ENCODE measurements around the gene SMARCD2. TPM values are rescaled to one million over a fixed set of nuclear protein-coding genes. Genes with fewer than 3 reads are reported as not detected.

The SMARCD2 gene
- total RNA-seq, 1 experiment from 2014 or later, result 156 TPM

DNA sequence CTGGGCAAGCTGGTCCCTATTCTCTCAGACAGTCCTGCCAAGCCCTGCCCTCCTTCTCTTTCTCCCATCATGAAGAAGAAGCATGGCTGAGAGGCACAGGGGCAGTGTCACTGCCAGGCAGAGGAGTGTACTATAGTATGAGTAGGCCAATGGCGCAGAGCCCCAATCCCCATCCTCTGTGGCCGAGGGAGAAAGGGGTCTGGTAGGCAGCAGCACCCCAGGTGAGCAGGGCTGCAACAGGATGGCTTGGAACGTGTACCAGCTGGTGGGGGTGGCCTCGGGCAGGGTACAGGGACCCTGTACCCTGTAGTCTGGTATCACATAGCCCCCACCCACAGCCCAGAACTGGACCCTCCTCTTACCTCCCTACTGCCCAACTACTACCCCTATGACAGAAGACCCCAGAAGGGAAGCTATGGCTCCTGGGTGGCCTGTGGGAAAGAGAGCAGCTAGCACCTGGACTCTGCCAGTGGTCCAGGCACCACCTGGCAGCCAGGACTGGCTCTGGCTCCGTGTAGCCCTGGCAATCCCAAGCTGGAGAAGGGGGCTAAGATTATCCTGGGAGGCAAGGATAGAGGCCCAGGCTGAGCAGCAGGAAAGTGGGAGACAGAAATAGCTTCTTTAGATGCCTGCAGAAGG is 4.4 kb downstream of the SMARCD2 start:
- Histone ChIP-seq H3K27me3 (no peaks in the 10 kb centered on the region), H3K4me3 (no peak overlapping the region), H3K36me3 (peaks cover 53% of the 10 kb centered on the region), H3K9me3 (no peaks in the 10 kb centered on the region)
- no peak for DNase-seq

DNA sequence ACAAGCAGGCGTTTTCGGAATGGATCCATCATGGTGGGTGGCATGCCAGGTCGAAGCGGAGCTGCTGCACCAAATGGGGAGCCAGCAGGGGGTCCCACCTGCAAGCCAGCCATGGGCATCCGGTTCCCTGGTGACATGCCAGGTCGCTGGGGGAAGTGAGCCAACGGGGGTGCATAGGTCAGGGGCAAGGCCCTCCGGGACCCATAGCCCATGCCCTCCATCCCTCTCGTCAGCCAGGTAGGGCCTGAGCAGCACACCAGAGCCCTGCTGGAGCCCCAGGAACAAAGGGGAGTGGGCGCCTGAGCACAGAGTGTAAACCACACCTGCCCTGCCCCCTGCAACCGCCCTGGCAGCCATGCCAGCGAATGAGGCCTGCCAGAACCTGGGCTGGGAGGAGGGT is 5.0 kb downstream of the SMARCD2 start:
- DNase-seq, result no peak
- peaks cover 59% of the 10 kb centered on the region for H3K36me3 ChIP-seq
- H3K9me3 ChIP-seq, result no peaks in the 10 kb centered on the region
- no peak overlapping the region for H3K4me3 ChIP-seq
- H3K27me3 ChIP-seq, result no peaks in the 10 kb centered on the region

DNA sequence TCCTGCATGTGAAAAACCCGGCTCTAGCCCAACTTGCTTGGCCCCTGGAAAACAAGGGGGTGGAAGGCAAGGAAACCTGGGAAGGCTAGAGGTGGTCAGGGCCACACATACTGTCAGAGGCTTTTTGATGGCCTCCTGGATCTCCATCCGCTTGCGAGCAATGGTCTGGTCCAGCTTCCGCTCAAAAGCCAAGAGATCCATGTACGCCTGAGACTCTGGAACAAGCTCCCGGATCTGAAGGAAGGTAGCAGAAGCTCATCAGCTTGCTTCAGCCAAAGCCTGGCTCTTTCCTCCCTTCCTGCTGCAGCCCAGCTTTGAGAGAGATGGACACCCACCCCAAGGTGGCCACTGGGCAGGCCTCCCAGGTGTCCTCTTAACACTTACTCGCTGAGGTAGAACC is 5.7 kb downstream of the SMARCD2 start:
- H3K36me3 ChIP-seq, result peaks cover 66% of the 10 kb centered on the region

DNA sequence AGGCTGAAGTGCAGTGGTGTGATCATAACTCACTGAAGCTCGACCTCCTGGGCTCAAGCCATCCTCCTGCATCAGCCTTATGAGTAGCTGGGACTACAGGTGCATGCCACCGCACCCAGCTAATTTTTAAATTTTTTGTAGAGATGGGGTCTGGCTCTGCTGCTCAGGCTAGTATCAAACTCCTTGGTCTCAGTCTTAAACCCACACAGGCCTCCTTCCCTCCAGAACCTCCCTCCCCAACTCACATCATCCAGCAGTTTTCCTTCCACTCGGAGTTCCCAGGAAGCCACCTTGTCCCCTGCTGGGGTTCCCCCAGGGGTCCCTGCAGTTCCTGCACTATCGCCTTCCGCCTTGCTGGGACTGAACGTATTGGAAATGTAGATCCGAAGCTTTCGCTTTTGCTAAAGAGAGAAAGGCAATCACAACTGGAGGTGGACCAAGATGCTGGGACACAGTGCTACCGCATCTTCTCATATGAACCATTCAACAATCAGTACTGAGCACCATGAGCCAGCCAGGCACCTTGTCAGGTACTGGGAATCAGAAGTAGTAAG is 7.2 kb downstream of the SMARCD2 start:
- DNase-seq, result no peak
- Histone ChIP-seq H3K27me3 (no peaks in the 10 kb centered on the region), H3K4me3 (no peak overlapping the region), H3K9me3 (no peaks in the 10 kb centered on the region), H3K36me3 (peaks cover 72% of the 10 kb centered on the region)

More for the DNA sequence above, 5.7 kb downstream of the SMARCD2 start:
- H3K27me3 ChIP-seq, result no peaks in the 10 kb centered on the region
- DNase-seq, result no peak
- H3K4me3 ChIP-seq, result no peak overlapping the region
- no peaks in the 10 kb centered on the region for H3K9me3 ChIP-seq

DNA sequence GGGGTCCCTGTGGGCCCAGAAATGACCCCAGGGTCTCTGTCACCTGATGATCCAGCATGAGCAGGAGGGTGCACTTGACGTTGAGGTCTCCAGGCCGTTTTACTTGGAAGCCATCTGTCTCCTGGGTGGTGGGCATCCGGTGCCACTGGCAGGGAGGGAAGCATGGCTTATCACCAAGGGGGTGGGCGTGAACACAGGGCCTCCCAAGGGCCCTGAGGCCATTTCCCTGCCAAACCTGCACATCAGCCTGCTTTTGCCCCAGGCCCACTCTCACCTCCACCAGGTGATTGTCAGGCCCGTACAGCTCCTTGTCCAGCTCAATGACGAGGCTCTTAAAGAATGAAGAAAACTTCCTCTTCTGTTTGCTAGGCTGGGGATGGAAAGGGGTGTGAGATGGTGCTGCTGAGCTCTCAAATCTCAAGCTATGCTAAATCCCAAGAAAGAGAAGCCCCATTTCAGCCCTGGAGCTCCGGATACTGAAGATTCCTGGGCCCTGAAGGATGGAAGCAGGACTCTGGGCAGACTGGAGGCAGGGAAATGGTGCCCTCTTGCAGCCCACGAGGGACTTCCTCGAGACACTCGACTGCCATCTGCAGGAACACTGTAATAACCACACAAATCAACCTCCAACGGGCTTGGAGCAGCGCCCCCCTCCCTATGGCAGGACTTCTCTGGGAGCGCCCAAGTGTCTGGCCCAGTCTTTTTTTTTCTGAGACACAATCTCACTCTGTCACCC is 7.9 kb downstream of the SMARCD2 start:
- H3K36me3 ChIP-seq, result peaks cover 77% of the 10 kb centered on the region
- no peaks in the 10 kb centered on the region for H3K27me3 ChIP-seq

DNA sequence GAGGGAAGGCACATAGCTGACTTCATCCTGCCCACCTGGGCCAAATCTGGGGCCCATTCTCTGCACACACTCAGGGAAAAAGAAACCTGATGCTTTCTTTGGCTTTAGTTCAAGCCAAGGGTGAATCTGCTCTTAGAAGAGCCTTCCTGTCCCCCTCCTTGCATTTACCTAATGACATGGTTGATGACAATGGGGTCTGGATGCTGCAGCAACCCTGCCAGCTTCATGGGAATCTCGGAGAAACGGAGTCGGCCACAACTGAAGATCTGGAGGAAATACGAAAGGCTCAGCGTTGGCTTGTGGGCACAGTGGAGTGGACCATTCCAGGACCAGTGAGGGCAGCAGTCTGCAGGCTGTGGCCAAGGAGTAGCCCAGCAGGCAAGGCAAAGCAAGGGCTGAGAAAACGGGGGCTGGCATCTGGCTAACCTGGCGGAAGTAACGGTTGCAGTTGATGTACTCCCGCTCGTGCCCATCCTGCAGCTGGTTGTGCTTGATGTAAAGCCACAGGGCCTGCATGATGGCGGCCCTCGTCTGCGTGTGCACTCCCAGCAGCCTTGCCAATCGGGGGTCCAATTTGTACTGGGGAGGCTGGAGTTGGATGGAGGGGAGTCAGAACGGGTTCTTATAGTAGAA is 8.6 kb downstream of the SMARCD2 start:
- Histone ChIP-seq H3K4me3 (no peak overlapping the region), H3K36me3 (peaks cover 83% of the 10 kb centered on the region), H3K27me3 (no peaks in the 10 kb centered on the region), H3K9me3 (no peaks in the 10 kb centered on the region)
- DNase-seq, result no peak

More for the DNA sequence above, 7.9 kb downstream of the SMARCD2 start:
- no peak overlapping the region for H3K4me3 ChIP-seq
- peak; percentile 75 for DNase-seq
- no peaks in the 10 kb centered on the region for H3K9me3 ChIP-seq

DNA sequence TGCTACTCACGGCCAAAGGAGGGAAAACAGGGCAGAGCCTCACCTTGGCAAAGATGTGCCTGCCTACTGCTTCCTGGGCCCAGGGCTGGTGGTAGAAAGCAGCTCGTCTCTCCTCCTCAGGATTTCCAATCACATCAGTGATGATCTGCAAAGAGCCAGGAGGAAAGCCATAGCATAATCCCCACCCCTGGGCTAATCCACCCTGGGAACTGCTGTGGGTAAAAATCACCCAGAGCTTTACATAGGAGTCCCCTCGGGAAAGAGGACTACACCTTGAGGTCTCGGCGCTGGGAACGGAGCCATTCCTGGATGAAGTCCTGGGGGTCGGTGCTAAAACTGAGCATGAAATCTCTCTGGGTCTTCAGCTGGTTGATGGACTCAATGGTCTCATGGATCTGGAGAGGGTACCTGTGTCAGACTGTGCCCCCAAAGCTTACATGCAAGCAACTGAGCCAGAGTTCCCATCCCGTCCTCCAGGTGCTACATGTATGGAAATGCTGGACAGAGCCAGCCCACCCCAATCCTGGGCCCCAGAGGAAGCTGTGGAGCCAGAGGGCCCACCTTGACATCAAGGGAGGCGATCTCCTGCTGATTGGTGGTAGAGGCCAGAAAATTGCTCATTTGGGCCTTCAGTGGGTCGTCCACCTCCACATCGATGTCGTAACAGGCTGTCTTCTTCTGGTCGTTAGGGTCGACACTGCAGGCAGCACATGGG is 9.3 kb downstream of the SMARCD2 start:
- no peaks in the 10 kb centered on the region for H3K9me3 ChIP-seq
- no peak overlapping the region for H3K4me3 ChIP-seq
- peaks cover 88% of the 10 kb centered on the region for H3K36me3 ChIP-seq
- no peaks in the 10 kb centered on the region for H3K27me3 ChIP-seq
- DNase-seq, result no peak

DNA sequence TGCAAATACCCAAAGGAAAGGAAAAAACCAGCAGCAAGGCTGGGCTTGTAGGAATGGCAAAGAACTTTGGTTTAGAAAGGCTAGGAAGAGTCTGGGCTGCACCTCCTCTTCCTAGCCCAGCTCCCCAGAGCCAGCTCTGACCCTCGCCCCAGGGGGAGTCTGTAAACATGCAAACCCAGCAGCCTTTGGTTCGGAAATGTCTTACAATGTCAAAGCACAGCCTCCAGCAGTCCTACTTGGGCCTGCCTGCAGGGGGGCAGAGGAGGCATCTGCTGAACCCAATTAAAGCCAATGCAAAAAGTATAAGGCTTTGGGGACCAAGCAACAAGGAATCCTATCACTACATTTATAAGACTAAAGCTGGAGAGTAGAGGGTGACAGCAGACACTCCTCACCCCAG is 10.0 kb downstream of the SMARCD2 start:
- peaks cover 94% of the 10 kb centered on the region for H3K36me3 ChIP-seq

DNA sequence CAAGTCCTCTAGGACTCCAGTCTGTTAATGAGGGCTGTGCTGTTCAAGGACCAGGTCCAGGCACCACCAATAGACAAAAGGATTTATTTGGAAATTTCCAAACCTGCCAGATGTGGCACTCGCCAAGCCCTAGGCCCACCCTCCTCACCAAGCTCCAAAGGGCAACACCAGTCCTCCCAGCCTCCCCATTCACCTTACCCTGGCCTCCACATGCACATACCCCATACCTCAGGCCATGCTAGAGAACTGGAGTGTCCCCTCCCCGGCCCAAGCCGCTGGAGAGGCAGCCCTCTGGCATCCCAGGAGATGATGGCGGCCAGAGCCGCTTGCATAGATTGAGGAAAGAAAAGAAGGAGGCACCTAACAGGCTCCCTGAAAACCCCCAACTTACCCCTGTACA is 10.5 kb downstream of the SMARCD2 start:
- H3K4me3 ChIP-seq, result no peak overlapping the region
- DNase-seq, result no peak
- H3K9me3 ChIP-seq, result no peaks in the 10 kb centered on the region
- H3K27me3 ChIP-seq, result no peaks in the 10 kb centered on the region
- H3K36me3 ChIP-seq, result peaks cover 90% of the 10 kb centered on the region

More for the DNA sequence above, 10.0 kb downstream of the SMARCD2 start:
- DNase-seq, result no peak
- no peak overlapping the region for H3K4me3 ChIP-seq
- no peaks in the 10 kb centered on the region for H3K9me3 ChIP-seq
- H3K27me3 ChIP-seq, result no peaks in the 10 kb centered on the region

DNA sequence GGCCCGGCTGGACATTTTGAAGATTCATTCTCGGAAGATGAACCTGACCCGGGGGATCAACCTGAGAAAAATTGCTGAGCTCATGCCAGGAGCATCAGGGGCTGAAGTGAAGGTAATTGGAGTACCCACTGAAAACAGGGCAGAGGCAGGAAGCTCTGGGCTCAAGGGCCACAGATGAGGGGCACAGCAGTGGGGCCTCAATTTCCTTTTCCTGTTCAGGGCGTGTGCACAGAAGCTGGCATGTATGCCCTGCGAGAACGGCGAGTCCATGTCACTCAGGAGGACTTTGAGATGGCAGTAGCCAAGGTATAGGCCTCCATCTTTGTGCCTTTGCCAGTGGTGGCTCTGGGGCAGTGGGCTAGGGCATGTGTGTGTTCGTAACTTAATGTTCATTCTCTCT is 11.0 kb downstream of the SMARCD2 start:
- no peak for DNase-seq
- Histone ChIP-seq H3K4me3 (no peak overlapping the region), H3K36me3 (peaks cover 85% of the 10 kb centered on the region), H3K9me3 (no peaks in the 10 kb centered on the region), H3K27me3 (no peaks in the 10 kb centered on the region)

DNA sequence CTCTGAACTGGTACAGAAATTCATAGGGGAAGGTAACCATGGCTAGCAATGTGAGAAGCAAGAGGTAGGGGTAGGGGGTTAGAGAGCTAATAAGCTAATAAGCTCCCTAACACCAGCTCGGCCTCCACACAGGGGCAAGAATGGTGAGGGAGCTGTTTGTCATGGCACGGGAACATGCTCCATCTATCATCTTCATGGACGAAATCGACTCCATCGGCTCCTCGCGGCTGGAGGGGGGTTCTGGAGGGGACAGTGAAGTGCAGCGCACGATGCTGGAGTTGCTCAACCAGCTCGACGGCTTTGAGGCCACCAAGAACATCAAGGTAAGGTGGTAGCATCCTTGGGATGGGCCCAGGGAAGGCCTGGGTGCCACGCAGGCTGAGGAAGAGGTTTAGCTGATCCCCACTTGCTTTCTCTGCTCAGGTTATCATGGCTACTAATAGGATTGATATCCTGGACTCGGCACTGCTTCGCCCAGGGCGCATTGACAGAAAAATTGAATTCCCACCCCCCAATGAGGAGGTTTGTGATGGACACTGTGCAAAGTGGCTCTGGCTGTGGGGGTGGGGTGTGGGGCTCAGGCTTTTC is 11.5 kb downstream of the SMARCD2 start:
- H3K36me3 ChIP-seq, result peaks cover 86% of the 10 kb centered on the region
- no peak for DNase-seq
- H3K4me3 ChIP-seq, result no peak overlapping the region
- no peaks in the 10 kb centered on the region for H3K9me3 ChIP-seq
- no peaks in the 10 kb centered on the region for H3K27me3 ChIP-seq

DNA sequence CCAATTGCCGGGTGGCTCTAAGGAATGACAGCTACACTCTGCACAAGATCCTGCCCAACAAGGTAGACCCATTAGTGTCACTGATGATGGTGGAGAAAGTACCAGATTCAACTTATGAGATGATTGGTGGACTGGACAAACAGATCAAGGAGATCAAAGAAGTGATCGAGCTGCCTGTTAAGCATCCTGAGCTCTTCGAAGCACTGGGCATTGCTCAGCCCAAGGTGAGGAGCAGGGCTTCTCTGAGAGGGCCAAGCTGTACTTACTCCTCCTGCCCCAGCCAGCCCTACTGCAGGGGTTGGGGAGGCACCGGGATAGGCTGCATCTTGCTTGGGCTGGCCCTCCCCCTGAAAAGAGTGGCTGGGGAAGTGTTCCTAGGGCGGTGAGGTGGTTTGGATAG is 12.2 kb downstream of the SMARCD2 start:
- no peaks in the 10 kb centered on the region for H3K9me3 ChIP-seq
- peaks cover 86% of the 10 kb centered on the region for H3K36me3 ChIP-seq
- no peaks in the 10 kb centered on the region for H3K27me3 ChIP-seq
- DNase-seq, result no peak
- no peak overlapping the region for H3K4me3 ChIP-seq

DNA sequence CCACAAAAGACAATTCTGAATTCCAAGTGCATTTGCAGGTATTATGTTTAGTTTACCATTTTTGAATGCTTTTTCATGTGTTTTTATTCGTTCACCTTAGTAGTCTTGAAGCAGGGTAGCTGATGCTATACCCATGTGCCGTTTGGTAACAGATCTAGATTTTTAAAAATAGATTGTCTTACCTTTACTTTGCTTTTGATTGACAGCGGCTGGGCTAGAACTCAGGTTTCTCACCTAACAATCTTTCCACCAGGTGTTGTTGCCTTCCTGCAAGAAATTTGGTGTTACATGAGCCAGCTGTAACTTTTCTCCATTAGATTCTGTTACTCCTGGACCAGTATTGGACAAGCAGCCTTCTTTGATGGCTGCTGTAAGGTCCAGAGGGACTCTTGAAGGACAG is 13.5 kb downstream of the SMARCD2 start:
- no peak for DNase-seq
- Histone ChIP-seq H3K4me3 (peak overlapping the region; percentile 92), H3K36me3 (peaks cover 87% of the 10 kb centered on the region), H3K9me3 (no peaks in the 10 kb centered on the region), H3K27me3 (no peaks in the 10 kb centered on the region)

DNA sequence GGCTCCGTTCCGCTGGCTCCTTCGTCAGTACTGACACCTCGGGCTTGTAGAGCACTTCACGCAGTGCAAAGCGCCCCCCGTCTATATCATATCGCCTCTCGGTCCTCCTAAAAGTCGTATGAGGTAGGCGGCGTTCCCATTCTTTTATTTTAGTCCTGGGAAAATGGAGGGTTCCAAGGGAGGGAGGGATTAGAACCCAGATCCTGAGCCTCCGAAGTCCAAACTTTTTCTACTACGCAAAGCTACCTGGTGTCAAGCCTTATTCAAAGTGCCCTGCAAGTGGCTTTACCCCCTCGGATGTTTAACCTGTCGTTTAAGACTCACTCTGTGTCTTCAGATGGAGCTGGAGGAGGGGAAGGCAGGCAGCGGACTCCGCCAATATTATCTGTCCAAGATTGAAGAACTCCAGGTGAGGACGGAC is 14.7 kb downstream of the SMARCD2 start:
- H3K36me3 ChIP-seq, result peaks cover 87% of the 10 kb centered on the region
- H3K27me3 ChIP-seq, result no peaks in the 10 kb centered on the region

DNA sequence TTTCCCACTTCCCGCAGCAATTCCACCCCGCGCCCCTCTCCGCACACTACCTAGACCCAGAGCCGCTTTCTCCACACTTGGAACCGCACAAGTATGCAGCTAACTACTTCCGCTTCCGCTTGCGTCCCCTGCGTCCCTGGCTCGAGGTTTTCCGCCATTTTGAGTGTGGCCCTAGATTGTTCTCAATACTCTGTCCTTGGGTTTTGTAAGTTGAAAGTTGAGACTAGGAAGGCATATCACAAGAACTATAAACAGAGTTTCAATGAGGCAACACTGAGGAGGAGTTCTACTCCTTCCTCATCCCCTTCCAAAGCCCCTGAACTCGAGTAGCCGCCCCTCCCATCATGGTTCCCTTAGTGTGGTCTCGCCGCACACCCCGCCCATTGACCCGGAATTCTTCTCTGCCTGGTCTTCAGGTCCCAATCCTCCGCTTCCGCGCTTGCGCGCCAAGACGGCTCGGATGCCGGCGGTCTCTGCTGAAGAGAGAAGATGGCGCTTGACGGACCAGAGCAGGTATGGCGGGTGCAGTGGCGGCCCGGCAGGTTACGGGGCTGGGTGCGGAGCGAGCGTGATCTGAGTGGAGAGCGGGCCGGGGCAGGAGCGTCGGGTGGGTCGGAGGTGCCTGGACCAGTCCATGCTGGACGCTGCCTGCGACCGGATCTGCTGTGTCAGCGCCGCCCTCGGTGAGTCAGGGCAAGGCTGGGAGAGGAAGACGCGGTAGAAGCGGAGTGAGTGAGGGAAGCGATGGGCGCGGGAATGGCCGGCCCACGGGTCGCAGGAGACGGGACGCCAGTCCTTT is 15.3 kb downstream of the SMARCD2 start, which contains the start of the genes FTSJ3 and PSMC5:
FTSJ3 (minus strand) TSS at position 662 of the 799 bp plus-strand sequence. CDS start 761 bp downstream, outside the sequence.
PSMC5 (plus strand) TSS at position 430 of the 799 bp plus-strand sequence; CDS start at position 490, 60 bp downstream.
- Histone ChIP-seq H3K4me3 (peak within 1 kb of the TSS; percentile 92), H3K9me3 (no peaks in the 10 kb centered on the region), H3K36me3 (peaks cover 87% of the 10 kb centered on the region), H3K27me3 (no peaks in the 10 kb centered on the region)
- peak; percentile 96 for DNase-seq

More for the DNA sequence above, 14.7 kb downstream of the SMARCD2 start:
- peak overlapping the region; percentile 92 for H3K4me3 ChIP-seq
- no peak for DNase-seq
- no peaks in the 10 kb centered on the region for H3K9me3 ChIP-seq

Data from MG63 (cell line).